Activated CD4-positive, CD25-positive, alpha-beta regulatory T cell treated with anti-CD3 and anti-CD28 coated beads, Interleukin-2, amount 50 U/mL, for 72 hours (primary cell): ENCODE data around the gene GALNT16.

Source experiments
- DNase-seq: peaks from one replicate; pipeline ENCODE4 v3.0.0; 2021

Gene GALNT16

DNA sequence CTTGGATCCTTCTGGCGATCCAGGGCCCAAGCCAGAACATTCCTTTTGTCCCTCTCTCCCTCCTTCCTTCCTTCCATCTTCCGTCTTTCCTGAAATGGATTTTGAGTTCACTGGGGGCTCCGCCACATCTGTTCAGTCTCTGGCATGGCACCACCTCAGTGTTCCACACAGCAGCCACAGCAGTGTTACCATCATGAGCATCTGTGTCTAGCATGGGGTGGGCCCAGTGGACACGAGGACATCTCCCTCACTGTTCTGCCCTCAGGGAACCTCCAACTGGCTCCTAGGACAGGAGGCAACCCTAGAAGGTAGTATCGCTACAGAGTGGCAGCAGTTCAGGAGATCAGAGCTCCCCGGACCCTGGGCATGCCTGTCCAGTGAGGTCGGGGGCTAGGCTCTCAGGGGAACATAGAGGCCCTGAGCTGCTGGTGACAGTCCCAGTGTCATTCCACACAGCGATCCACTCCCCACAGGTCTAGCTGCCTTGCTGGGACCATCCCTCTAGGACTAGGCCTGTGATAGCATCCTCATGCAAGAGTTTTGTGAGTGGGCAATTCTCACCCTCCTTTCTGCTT, 59.0 kb downstream of the GALNT16 start:
- no peak for DNase-seq

DNA sequence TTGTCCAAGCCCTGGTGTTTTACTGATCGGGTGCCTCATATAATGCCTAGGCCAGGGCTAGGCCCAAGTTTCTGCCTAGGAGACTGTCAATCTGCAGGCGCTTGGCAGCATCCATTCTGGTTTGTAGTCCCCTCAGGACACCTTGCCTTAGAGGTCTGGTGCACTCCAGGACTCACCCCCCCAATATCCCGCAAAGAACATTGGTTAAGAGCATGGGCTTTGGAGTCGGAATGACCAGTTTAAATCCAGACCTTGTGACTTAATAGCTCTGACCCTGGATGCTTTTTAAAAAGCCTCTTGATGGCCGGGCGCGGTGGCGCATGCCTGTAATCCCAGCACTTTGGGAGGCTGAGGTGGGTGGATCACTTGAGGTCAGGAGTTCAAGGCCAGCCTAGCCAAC, 60.0 kb downstream of the GALNT16 start:
- no peak for DNase-seq

DNA sequence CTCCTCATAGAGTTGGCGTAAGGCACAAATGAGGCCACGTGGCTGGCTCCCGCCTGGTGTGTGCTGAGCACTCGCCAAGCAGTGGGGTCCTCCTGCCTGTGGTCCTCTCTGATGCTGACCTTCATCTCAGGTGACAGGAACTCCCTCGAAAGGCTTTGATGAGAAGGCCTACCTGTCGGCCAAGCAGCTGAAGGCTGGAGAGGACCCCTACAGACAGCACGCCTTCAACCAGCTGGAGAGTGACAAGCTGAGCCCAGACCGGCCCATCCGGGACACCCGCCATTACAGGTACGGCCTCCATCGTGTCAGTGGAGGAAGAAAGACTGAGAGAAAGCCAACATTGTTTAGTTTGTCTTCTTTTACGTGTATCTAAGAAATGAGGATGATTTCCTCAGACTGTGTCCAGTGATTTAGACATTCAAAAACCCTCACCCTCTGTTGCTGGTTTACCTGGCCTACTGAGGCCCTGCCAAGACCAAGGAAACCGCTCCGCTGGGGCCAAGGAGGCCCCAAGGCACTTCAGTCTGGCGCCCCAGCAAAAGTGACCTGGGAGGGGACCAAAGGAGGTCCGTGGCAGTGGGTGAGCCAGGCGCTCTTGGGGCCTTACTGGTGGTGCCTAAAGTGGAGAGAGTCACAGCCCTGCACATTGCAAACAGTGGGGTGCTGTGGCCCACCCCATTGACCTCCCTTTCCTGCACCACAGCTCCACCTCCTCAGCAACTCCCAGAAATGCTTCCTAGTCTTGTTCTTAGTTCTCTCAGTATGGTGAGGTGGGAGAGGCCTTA, 60.8 kb downstream of the GALNT16 start:
- no peak for DNase-seq

DNA sequence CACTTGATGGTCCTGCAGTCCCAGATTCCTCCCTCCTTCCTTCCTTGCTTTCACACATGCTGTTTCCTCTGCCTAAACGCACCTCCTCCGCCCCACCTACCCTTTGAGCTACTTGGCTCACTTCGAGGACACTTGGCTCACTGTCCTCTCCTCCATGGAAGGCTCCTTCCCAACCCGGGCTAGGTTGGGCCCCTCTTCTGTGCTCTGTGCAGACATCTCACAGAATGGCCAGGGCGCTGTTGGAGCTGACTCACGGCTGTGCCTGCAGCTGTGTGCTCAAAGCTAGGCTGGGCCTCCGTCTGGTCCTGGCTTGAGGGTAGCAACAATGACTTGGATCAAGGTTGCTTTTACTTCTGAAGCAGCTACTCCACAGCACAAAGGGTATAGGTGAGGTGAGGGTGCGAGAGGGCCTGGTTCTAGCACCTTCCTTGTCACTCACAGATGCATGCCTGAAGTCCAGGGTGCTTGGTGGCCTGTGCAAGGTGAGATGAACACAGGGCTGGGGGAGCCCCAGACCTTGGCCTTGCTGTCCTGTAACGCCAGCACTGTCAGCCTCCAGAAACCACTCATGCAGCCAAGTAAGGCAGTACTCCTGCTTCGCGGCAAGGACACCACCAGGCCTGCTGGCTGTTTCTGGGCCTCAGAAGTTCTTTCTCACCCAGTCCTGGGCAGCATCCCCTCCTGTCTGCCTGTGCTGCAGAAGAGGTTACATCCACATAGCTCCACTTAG, 61.8 kb downstream of the GALNT16 start:
- DNase-seq, result no peak

DNA sequence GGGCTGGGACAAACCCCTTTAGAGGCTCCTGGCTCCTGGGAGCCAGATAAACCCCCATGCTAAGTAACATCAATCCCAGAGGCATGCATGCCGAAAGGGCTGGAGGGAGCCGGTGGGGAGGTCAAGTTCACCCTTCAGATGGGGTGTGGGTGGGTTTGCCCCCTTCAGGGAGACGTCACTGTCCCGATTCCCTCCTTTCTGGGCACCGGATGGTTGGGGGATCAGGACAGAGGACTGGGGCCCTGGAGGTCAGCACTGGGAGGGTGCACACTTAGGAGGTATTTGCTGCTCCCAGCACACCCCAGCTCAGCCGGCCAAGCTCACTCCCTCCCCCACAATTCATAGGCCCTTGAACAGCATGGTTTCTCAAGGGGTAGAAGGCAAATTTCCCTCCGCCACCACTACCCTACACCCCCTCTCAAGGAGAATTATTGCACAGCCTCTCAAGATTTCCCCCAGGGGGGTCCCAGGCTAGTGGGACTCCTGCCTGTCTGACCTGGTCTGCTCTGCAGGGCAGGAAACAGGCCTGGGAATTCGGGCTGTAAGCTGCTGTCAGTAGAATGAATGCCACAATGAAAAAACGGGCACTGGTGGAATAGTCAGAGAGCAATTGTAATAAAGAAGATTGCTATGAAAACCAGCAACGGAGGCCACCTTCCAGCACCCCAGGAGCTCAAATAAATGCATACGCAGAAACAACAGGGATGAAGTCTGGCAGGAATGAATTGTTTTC, 63.5 kb downstream of the GALNT16 start:
- DNase-seq, result no peak

DNA sequence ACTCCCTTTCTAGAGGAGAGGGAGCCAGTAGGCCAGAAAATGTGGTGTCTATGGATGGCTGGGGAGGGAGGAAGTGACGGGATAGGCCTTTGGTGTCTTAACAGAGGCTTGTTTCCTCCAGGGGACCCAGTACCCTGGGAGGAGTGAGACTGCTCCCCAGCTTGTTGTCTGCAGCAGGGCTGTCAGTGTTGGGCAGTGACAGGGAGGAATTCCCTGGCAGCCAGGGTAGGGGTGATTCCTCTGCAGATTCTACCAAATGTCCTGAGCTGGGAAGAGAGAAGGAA, 64.0 kb downstream of the GALNT16 start:
- DNase-seq, result no peak

DNA sequence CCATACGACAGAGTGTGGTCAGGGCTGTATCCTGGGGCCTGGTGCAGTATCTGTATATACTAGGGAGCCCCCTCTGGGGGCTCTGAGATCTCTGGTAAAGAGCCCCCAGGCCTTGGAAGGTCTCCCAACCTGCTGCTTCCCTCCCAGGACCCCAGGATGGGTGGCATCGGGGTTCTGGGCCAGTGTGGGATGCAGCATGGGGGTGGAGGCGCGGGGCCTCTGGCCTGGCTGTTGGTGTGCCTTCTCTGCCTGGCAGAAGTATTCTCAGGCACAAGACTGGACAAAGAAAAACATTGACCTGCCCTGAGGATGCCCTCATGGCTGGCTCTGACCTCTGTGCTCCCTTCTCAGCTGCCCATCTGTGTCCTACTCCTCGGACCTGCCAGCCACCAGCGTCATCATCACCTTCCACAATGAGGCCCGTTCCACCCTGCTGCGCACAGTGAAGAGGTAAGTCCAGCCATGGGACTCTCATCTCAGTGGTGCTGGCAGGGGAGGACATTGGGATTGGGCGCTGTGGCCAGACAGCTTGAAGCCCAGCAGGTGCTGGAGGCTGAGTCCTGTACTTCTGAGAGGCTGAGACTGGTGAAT, 64.5 kb downstream of the GALNT16 start:
- no peak for DNase-seq

DNA sequence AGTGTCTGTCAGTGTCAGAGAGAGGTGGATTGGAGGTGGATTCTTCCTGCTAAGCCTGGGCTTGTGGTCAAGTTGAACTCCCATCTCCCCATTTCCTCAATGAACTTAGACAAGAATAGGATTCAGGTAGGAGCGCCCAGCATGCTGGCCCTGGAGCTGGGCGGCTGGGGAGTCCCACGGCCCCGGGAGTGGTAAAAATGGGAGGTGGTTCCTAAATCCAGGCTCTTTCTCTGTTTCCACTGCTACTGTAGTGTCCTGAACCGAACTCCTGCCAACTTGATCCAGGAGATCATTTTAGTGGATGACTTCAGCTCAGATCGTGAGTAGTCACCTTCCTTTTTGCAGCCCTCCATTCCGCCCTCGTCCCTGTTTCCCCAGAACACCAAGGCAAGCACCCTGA, 65.1 kb downstream of the GALNT16 start:
- DNase-seq, result no peak

DNA sequence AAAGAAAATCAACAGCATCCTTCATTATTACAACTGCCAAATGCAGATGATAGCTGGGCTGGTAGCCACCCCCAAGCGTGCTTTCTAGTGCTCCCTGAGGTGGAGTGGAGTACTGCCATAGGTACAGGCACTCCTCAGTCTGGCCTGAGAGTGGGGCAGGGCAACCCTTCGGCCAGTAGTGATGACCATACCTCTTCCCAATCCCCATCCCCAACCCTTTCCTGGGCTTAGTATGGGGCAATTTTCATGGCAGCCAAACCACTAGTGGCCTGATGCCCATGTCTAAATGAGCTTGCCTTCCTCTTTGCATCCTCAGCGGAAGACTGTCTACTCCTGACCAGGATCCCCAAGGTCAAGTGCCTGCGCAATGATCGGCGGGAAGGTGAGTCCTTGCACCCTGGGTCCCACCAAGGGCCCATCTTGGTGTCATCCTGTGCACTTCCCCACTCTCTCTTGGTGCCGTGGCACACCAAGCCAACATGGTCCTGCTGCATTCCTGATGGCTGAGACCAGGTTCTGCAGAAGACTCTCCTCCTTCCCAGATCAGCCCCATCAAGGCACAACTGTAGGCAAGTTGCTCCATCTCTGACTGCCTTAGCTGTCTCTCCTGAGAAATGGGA, 65.8 kb downstream of the GALNT16 start:
- DNase-seq, result no peak

DNA sequence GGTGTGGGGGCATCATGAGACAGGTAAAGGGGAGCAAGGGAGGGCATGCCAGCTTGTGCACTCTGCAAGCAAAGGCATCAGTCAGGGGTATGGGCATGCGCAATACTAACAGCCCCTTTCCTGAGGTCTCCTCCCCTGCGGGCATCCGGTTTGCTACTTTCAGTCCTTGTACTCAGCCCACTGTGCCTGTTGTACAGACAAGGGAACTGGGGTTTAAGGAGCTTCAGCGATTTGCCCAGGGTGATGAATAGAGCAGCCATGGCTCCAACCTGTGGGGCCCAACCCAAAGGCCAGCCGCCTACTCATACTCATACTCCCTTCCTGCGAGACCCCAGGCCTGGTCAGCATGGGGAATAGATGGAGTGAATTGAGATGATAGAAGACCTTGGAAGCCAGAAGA, 66.7 kb downstream of the GALNT16 start:
- DNase-seq, result no peak

DNA sequence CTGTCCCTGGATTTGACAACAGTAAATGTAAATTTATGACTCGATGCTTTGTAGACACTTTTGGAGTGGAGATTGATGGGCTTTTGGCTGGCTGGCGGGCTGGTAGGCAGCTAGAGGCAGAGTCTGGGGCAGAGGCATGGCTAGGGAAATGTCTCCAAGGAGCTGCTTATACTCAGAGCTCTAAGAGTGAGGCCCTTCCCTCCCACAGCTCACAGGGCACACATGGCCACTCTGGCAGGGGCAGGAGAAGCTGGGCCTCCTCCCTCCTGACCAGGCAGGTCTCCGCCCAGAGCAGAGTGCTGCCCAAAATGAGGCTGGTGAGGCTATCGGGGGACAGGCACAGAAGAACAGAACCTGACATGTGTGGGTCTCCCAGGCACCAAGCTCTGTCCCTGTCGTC, 67.5 kb downstream of the GALNT16 start:
- DNase-seq, result no peak

DNA sequence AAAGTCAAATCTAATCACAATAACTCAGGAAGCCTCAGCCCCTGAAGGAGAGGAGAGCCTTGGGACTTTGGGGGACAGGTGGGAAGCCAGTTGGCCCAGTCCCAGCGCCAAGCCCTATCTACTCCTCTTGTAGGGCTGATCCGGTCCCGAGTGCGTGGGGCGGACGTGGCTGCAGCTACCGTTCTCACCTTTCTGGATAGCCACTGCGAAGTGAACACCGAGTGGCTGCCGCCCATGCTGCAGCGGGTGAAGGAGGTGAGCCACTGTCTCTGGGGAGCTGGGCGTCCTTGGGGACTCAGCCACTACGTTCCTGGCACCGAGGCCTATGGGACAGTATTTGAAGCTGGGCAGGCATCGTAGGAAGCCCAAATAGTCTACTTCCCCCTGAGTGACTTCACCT, 68.4 kb downstream of the GALNT16 start:
- no peak for DNase-seq

DNA sequence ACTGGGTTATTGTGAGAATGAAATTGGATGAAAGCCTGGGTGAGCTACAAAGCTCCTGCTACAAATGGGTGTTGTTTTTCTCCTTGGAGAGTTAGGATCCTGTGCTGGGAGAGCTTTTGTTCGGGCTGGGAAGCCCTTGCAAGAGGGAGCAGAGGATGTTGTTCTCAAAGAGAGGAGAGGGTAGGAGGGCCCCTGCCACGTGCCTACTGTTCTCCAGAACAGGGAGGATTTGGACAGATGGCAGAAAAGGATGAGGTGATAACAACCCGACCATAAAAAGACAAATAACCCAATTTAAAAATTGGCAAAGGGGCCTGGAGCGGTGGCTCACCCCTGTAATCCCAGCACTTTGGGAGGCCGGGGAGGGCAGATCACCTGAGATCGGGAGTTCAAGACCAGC, 68.8 kb downstream of the GALNT16 start:
- DNase-seq, result no peak

DNA sequence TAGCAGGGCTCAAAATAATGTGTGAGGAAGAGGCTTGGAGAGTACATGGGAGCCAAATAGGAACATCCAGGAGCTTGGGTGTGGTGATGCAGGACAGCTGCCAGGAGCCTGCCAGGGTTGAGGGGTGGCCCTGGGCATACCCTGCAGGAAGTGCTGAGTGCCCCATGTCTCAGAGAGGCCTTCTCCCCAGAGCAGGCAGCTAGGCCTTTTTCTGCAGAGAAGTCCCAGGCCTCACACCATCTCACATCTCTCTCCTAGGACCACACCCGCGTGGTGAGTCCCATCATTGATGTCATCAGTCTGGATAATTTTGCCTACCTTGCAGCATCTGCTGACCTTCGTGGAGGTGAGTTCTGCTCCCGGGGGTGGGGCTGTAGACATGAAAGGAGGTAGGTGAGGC, 71.2 kb downstream of the GALNT16 start:
- DNase-seq, result no peak

DNA sequence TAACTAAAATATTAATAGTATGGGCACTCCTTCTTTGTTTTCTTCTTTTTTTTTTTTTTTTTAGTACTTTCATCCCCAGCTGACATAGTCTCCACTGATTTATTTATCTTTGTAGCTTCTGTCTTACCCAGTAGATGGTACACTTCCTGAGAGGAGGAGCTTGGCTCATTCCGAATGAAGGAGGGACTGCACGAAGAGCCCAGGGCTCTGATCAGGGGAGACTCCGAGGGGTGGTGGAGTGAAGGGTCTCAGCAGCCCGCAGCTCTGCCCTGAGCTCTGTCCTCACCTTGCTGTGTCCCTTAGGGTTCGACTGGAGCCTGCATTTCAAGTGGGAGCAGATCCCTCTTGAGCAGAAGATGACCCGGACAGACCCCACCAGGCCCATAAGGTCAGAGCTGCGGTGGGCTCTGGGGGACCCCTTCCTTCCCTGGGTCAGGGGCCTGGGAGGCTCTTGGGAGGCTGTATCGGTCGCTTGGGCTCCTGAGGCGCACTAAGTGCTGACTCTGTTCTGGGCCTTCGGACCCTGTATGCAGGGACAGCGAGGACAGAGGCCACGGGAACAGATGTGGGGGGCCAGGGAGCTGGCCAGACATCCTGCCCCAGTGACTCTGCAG, 72.9 kb downstream of the GALNT16 start:
- DNase-seq, result no peak

DNA sequence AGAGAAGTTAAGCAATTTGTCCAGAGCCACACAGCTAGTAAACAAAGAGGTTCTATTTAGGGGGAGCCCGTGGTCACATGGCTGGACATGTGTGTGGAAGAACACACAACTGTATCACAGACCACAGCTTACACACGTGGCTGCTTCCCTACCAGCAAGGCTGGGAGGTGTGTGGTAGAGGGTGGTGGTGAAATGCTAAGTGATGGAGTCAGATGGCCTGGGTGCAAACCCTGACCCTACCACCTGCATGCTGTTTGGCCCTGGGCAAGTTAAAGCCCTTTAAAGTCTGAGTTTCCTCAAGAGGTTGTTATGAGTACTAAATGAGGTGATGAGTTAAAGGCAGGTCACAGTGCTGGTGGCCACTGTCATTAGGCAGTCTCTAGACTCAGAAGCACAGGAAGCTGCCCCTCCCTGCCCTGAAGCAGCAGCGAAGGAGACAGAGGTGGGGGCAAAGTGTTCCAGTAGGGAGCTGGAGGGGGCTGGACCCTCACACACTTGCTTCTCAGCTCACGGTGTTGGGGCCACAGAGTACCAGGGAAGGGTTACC, 73.9 kb downstream of the GALNT16 start:
- DNase-seq, result no peak

DNA sequence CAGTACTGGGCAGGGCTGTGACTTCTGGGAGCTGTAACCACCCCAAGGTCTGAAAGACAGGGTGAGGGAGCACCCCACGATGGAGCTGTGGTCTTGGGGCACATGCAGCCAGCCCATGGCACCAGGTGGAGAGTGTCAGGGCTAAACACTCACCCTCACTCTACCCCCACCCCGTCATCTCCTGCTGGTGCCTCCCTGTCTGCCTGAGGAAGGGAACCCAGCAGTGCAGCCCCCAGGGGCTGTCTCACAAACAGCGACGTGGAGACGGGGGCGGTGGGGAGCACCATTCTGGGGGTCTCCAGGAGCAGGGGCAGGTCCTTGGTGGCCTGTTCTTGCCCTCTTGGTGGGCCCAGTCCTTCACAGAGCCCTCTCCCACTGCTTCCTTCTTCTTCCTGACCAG, 74.6 kb downstream of the GALNT16 start:
- DNase-seq, result no peak

DNA sequence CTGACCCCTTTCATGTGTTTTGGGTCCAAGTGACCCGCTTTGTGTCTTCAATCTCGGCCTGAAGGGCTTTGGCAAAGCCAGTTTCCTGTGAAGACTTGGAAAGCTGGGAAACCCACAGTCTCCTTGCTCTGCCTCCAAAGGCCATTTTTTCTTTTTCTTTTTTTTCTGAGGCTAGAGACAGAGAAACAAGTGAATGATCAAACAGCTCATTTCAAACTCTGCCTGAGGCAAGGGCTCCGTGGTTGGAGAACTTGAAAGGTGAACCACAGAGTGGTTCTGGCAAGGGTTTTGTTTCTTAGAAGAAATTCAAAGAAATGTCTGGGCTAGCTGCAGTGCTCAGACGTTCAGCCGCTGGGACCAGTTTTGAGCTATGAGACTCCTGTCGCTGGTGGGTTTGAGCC, 75.4 kb downstream of the GALNT16 start:
- no peak for DNase-seq

DNA sequence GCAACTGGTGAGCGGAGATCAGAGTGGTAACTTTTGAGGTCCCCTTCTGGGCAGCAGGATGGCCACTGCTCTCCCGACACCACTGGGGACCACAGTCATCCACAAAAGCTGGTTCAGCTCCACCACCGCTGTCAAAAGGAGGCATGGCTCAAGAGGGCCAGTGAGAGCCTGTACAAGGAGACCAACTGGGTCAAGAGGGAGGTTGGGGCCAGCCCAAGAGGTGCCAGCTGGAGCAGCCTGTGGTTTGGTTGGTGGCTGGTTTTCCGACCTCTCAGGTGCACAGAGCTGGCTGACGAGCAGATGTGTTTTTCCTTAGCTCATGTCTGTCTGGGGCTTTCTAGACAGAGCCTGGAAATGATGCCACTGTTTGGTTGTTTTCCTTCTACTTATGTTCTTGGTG, 78.0 kb downstream of the GALNT16 start:
- DNase-seq, result no peak

DNA sequence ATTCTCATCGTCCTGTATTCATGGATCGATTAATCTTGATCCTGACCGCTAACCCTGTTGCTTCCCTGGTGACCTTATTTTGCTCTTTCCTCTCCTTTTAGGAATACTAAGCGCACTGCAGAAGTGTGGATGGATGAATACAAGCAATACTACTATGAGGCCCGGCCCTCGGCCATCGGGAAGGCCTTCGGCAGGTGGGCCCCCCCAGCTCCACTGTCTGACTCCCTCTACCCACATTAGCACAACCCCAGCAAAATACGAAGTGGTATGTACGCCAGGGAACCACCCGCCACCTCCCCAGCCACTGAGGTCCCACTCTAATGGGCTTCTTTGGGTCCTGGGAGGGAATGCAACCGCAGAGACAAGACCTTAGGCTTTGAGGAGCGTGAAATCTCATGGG, 79.5 kb downstream of the GALNT16 start:
- DNase-seq, result no peak

DNA sequence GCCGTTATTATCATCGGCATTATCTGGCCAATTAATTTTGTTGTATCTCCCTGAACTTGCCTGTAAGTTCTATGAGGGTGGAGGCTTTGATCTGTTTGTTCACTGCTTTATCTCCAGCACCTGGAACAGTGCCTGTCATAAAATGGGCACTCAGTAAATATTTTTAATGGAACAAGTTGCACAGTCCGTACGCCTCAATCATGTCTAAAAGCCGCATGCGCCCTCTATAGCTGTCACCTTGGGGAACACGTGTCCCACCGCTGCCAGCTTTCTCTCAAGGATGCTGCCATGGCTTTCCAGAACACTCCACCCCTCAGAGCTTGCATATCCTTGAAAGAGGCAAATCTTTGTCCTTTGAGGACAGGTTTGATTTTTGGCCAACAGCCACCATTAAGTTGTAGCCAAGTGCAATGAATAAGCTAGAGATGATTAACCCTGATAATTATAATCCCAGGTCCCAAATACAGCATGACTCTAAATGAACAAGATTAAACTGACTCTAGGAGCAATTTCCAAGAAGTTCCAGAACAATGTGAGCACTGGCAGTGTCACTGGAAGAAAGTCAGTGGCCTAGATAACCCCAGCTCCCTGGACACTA, 83.1 kb downstream of the GALNT16 start:
- DNase-seq, result no peak

DNA sequence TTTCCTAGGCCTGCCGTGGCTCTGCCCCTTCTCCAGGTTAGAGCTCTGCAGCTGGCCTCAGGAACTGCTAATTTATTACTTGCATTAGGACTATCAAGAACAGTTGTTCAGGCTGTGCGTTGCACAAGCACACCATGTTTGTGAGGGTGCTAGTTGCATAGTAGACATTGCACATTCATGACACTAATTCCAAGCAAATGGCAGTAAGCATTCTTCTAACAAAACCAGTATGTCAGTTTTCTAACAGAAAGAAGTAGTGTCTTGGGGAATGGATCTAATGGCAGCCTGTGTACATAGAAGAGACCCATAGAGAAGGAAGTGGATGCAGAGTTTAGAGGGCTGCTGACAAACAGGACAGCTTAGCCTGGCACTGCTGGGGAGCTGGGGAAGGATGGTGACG, 84.2 kb downstream of the GALNT16 start:
- DNase-seq, result no peak
